ENCODE data around the gene ABCB8. TPM values are rescaled to one million over a fixed set of nuclear protein-coding genes. Genes with fewer than 3 reads are reported as not detected.

The ABCB8 gene
- total and polyA plus RNA-seq, 2 of the 8 experiments (the other 6 are each of a cell fraction or from before 2014, with no cell fraction given), result 17.7 to 27.0 TPM

DNA sequence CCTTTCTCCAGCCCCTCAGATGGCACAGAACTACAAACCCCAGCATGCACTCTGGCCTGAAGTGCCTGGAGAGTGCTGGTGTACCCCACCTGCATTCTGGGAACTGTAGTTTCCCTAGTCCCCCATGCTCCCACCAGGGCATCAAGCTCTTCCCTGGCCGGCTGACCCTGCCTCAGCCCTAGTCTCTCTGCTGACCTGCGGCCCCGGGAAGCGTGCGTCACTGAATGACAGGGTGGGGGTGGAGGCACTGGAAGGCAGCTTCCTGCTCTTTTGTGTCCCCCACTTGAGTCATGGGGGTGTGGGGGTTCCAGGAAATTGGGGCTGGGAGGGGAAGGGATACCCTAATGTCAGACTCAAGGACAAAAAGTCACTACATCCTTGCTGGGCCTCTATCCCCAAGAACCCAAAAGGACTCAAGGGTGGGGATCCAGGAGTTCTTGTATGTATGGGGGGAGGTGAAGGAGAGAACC is 35.4 kb upstream of the ABCB8 start (continued):
- TF ChIP-seq KDM4A (IDR thresholded peaks at IDR 0.05; ENCODE audit: low read depth, low read length, severe bottlenecking) (no peak), CHD1 (IDR thresholded peaks at IDR 0.05; ENCODE audit: low read depth, low read length) (no peak), CBX5 (IDR thresholded peaks at IDR 0.05; ENCODE audit: low read depth, low read length) (no peak), EGR1 (IDR thresholded peaks at IDR 0.05; ENCODE audit: borderline replicate concordance, low read depth, low read length) (no peak), EP300 (IDR thresholded peaks at IDR 0.05; ENCODE audit: borderline replicate concordance in 1 of 2, low read depth in 2 of 2, low read length in 2 of 2) (no peak), TBP (IDR thresholded peaks at IDR 0.05; ENCODE audit: low read depth, low read length) (no peak), POU5F1 (IDR thresholded peaks at IDR 0.05; ENCODE audit: low read depth, low read length) (no peak)
- TF ChIP-seq, protein P1, sequence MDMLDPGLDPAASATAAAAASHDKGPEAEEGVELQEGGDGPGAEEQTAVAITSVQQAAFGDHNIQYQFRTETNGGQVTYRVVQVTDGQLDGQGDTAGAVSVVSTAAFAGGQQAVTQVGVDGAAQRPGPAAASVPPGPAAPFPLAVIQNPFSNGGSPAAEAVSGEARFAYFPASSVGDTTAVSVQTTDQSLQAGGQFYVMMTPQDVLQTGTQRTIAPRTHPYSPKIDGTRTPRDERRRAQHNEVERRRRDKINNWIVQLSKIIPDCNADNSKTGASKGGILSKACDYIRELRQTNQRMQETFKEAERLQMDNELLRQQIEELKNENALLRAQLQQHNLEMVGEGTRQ (IDR thresholded peaks at IDR 0.05; ENCODE audit: low read length), result no peak
